ENCODE data around the gene THEMIS2. TPM values are rescaled to one million over a fixed set of nuclear protein-coding genes. Genes with fewer than 3 reads are reported as not detected.
A peak's percentile ranks its signal among the peaks of the same experiment; 100 is the strongest.

The THEMIS2 gene
- total and polyA plus RNA-seq, 10 of the 15 experiments (the other 5 are each of a cell fraction or from before 2014, with no cell fraction given), result 9.1 to 114 (median 38.3) TPM

GRCh38 chr1:27830621-27831440 is 41.5 kb upstream of the THEMIS2 start, which contains the start of gene PPP1R8 (continued):
- TF ChIP-seq SIN3A (IDR thresholded peaks at IDR 0.05; ENCODE audit: low read depth, low read length) (no peak), BCL11A (IDR thresholded peaks at IDR 0.05; ENCODE audit: low read depth, low read length) (no peak), POU2F2 (IDR thresholded peaks at IDR 0.05; ENCODE audit: borderline replicate concordance, low read depth, low read length) (peak; percentile 61; the same call in 1 of the 3 replicates), SMC3 (IDR thresholded peaks at IDR 0.05; ENCODE audit: borderline replicate concordance, low read length) (no peak), YY1 (IDR thresholded peaks at IDR 0.05; ENCODE audit: low read depth, low read length) (peak; percentile 98), CHD4 (IDR thresholded peaks at IDR 0.05) (no peak), TARDBP (IDR thresholded peaks at IDR 0.05; ENCODE audit: borderline replicate concordance) (no peak), BRCA1 (IDR thresholded peaks at IDR 0.05; ENCODE audit: low read depth, low read length) (no peak), POLR2AphosphoS2 (IDR thresholded peaks at IDR 0.05; ENCODE audit: low read depth, low read length) (peak; percentile 75; the same call in 1 of the 2 replicates), LARP7 (IDR thresholded peaks at IDR 0.05) (peak; percentile 60; the same call in 1 of the 2 replicates), PAX5 (IDR thresholded peaks at IDR 0.05; ENCODE audit: borderline replicate concordance, low read depth, low read length) (no peak), ZNF24 (IDR thresholded peaks at IDR 0.05) (no peak), TCF12 (IDR thresholded peaks at IDR 0.05; ENCODE audit: low read depth, low read length) (peak; percentile 73; the same call in 1 of the 2 replicates), SRF (IDR thresholded peaks at IDR 0.05; ENCODE audit: low read depth in 2 of 2, low read length in 2 of 2) (peak in 1 of 2 experiments; percentile 45; a peak in 1 of 4 replicates), POLR2A (IDR thresholded peaks at IDR 0.05; ENCODE audit: low read depth, low read length) (peak; percentile 97), NRF1 (conservative IDR thresholded peaks at IDR 0.05; ENCODE audit: low read depth, low read length) (peak; percentile 57), CUX1 (IDR thresholded peaks at IDR 0.05; ENCODE audit: insufficient replicate concordance, low read depth, low read length) (no peak), SREBF1 (IDR thresholded peaks at IDR 0.05; ENCODE audit: low read length) (no peak), KDM1A (IDR thresholded peaks at IDR 0.05; ENCODE audit: borderline replicate concordance) (no peak), KAT2A (conservative IDR thresholded peaks at IDR 0.05; ENCODE audit: control insufficient read depth, low read depth, low read length) (no peak), MEF2A (IDR thresholded peaks at IDR 0.05; ENCODE audit: insufficient read depth, low read depth, low read length) (no peak)
- TF ChIP-seq, protein P1, sequence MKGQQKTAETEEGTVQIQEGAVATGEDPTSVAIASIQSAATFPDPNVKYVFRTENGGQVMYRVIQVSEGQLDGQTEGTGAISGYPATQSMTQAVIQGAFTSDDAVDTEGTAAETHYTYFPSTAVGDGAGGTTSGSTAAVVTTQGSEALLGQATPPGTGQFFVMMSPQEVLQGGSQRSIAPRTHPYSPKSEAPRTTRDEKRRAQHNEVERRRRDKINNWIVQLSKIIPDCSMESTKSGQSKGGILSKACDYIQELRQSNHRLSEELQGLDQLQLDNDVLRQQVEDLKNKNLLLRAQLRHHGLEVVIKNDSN (IDR thresholded peaks at IDR 0.05; ENCODE audit: borderline replicate concordance, extremely low read length, insufficient read depth, low read depth, low read length), result no peak
- TF ChIP-seq, protein P2, sequence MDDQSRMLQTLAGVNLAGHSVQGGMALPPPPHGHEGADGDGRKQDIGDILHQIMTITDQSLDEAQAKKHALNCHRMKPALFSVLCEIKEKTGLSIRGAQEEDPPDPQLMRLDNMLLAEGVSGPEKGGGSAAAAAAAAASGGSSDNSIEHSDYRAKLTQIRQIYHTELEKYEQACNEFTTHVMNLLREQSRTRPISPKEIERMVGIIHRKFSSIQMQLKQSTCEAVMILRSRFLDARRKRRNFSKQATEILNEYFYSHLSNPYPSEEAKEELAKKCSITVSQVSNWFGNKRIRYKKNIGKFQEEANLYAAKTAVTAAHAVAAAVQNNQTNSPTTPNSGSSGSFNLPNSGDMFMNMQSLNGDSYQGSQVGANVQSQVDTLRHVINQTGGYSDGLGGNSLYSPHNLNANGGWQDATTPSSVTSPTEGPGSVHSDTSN (IDR thresholded peaks at IDR 0.05; ENCODE audit: insufficient replicate concordance, low read depth, low read length), result no peak
- TF ChIP-seq, protein P3, sequence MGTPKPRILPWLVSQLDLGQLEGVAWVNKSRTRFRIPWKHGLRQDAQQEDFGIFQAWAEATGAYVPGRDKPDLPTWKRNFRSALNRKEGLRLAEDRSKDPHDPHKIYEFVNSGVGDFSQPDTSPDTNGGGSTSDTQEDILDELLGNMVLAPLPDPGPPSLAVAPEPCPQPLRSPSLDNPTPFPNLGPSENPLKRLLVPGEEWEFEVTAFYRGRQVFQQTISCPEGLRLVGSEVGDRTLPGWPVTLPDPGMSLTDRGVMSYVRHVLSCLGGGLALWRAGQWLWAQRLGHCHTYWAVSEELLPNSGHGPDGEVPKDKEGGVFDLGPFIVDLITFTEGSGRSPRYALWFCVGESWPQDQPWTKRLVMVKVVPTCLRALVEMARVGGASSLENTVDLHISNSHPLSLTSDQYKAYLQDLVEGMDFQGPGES (IDR thresholded peaks at IDR 0.05), result 0 out of 2 replicates have a peak, but pooled peaks have one; percentile 35

Data from GM12878 (cell line).